Inflammatory macrophage treated with lipopolysaccharide for 1 hour (primary cell): ENCODE measurements around the gene C1orf174.
A peak's percentile ranks its signal among the peaks of the same experiment; 100 is the strongest.
"Not testable (repeated sequence)": the region's sequence is repeated elsewhere in the genome, so short reads cannot be mapped to it uniquely, and the experiment has no call there.

Experiments used
- DNase-seq, 2 donors: peaks; one replicate each; pipeline ENCODE4 v3.0.0-alpha.2; 2020 to 2022

The C1orf174 gene

DNA sequence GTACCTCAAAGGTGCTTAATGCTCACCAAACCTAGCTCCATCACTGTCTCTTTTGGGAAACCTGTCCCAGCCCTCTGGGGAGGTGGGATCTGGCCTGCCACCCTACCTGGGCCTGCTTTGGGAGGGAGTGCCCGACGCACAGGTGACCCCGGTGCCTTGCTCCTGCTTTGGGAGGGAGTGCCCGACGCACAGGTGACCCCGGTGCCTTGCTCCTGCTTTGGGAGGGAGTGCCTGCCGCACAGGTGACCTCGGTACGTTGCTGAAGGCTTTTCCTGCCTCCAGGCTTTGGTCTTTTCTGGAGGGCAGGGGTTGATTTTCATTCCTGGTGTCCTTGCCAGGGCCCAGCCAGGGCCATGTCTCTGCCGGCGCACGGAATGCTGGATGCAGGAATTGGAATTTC, 25.2 kb upstream of the C1orf174 start:
- DNase-seq: no peak

DNA sequence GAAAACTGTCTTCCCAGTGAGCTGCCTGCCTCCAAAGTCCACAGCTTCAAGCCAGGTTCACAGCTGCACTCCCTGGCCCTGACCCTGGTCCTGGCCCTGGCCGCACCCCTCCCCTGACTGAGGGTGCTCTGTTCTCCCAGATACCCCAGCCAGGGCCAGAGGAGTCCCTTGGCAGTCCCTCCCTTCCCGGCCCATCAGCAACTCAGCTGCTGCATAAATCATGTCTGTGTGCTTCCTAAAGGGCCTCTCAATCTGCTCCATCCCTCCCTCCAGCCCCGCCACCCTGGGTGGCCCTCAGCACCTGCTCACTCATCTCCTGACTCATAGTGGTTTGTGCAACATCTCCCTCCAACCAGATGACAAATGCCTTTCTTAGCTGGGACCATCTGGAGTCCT, 24.8 kb upstream of the C1orf174 start:
- no peak for DNase-seq

DNA sequence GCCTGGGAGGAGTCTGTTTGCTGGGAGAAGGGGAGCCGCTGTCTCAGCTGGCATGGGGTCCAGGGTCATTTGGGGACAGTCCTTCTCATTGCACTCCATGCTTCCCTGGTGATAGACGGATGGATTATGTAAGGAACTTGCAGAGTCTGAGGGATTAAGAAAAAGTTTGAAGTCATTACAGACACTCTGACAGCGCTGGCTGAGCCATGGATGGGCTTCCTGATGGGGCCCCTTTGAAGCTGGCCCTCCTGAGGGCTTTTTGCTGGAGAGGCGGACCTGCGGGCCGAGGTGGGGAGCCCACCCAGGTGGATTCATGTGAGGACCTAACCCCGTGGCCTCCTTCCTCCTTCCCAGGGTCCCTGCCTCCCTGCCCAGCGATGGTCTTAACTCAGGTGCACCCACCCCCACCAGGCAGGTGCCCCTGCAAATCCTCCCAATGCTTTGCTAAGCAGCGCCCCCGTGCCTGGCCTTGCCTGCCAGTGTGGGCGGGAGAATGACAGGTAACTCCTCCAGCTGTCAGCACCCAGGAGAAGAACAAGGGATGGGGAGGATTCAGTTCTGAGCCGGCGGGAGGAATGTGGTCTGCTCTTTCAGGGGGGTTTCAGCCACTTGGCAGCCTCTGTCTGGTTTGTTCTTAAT, 24.2 kb upstream of the C1orf174 start:
- DNase-seq: no peak

DNA sequence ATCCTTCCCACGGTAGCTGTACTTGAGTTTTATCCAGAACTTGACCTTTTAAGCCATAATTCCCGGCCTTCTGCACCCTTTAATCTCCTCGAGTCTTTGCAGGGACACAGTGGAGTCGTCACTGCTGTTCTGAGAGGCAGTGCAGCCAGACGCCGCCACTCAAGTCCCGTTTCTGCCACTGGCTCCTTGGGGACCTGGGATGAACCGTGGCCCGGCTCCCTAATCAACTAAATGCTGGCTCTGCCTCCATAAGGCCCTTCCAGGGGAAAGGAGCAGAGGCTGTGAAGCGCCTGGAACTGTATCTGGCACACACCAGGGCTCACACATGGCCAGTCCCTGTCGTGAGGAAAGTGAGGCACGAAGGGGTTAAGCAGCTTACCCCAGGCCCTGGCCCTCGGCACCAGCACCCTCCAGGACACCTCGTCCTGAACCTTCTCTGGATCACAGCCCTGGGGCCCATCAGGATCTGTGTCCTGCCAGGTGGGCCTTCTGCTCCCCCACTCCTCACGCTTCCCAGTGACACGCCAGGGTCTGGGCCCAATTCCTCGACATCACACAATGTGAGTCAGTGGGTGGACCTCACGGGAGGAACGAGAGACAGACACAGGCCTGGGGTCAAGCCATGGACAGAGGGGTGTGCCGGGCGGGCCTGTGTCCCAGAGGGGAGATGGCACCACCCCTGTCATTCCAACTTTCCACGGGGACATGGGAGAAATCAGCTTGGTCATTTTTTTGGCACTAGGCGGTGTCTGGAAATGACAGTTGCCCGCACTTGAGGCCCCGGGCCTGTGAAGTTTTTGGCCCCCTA, 23.5 kb upstream of the C1orf174 start:
- no peak for DNase-seq

DNA sequence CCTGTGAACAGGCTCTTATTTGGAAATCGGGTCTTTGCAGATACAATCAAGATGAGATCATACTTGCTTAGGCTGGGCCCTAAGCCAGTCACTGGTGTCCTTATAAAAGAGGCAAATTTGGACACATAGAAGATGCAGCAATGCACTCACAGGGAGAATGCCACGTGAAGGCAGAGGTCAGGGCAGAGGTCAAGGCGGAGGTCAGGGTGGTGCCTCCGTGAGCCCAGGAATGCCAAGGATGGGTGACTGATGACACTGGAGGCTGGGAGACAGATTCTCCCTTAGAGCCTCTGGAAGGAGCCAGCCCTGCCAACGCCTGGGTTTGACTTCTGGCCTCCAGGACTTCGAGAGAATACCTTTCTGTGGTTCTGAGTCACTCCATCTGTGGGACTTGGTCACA, 22.8 kb upstream of the C1orf174 start:
- no peak for DNase-seq

DNA sequence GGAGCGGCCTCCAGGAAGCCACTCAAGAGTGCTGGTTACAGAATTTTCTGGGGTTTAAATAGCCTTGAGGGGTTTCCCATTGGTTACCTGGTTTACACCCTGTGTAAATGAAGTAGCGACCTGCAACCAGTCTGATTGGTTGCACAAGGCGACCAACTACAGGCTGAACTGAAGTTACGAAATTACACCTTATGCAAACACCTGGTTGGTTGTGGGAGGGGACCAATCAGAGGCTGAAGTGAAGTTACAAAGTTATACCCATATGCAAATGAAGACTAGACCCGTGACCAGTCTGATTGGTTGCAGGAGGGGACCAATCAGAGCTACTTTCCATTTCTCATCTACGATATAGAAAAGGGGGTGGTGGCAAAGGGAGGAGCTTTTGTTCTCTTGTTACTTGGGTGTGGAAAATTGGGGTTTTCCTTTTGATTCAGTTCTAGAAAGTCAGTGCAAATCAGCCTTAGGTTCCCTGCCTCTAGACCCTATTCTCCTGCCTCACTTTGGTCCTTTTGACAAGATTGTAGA, 22.2 kb upstream of the C1orf174 start:
- DNase-seq: peak in 1 of 2 donors; percentile 10

DNA sequence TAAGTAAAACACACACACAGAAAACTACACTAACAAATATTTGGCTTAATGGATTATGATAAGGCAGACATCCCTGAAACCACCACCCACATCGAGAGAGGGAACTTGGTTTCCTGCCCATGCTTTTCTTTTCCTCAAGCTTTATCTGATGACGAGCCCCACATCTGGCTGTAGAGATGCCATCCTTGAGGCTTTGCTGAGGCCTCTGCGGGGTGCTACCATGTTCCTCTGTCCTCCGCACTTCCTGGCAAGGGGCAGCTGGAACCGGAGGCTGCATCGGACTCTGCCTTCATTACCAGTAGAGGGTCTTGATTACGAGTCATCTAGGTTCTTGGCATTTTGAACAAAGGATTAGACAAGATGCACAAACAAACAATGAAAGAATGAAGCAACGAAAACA, 21.7 kb upstream of the C1orf174 start:
- DNase-seq: no peak

DNA sequence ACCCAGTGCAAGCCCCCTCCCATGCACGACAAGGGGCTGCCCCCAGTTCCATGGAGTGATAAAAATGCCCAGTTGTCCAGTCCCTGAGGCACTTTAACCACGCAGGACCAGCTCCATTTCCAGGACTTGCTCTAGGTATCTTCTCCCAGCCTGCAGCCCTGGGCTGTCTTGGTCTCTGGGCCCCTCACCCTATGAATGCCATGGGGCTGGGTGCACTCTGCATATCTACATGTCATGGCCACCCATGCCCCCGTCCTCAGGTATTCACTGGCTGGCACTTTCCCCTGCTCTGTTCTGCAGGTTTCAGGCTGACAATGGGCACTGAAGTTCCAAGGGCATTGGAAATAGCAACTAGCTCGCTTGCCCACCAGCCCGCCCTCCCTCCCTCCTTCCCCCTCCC, 19.6 kb upstream of the C1orf174 start:
- DNase-seq: no peak

DNA sequence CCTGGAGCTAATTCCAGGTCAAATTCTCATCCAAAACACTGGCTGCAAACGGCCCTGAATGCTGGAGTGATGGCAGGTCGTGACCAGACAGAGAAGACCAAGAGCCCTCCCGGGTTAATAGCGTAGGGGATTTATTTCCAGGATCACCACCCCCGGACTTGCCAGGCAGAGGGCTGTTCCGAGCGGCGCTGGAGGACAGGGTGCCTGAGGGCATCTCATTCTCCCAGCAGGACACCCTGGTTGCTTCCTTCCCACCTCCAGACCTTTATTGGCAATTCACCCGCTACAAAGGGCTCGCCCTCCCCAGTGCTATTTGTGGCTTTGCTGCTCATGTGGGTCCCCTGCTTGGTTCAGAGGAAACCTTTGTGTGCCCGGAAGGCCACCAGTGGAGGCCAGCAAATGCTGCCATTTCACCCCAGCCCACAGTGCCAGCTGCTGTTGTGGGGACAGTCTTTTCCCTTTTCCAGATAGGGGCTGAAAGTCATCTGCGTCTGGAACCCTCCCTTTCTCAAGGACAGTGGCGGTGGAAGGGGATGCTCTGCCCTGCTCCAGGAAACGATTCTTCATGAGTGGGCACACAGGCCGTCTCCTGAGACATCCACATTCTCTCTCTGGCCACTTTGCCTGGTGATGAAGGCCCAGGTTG, 19.0 kb upstream of the C1orf174 start:
- DNase-seq: no peak

DNA sequence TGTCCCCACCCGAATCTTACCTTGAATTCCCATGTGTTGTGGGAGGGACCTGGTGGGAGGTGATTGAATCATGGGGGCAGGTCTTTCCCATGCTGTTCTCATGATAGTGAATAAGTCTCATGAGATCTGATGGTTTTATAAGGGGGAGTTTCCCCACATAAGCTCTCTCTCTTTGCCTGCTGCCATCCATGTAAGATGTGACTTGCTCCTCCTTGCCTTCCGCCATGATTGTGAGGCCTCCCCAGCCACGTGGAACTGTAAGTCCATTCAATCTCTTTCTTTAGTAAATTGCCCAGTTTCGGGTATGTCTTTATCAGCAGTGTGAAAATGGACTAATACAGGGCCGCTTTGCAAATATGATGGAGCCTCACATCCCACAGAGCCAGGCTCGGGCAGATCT, 18.3 kb upstream of the C1orf174 start:
- DNase-seq: not testable (repeated sequence)

DNA sequence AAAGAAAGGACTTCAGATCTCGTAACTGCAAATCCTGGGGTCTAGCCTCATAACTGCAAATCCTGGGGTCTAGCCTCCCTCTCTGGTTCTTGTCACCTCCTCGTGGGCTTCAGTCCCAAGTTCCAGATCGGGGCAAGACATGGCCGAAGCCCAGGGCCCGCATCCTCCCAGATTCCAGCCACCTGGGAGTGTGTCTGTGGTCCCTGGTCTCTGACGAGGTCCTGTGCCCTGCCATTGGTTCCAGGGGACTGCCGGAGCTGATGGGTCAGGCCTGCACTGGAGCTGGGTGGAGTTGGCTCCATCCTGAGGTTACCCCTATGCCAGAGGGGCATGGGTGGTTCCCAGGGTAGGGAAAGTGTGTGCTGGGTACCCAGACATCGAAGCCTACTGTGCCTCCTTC, 17.7 kb upstream of the C1orf174 start:
- DNase-seq: no peak

DNA sequence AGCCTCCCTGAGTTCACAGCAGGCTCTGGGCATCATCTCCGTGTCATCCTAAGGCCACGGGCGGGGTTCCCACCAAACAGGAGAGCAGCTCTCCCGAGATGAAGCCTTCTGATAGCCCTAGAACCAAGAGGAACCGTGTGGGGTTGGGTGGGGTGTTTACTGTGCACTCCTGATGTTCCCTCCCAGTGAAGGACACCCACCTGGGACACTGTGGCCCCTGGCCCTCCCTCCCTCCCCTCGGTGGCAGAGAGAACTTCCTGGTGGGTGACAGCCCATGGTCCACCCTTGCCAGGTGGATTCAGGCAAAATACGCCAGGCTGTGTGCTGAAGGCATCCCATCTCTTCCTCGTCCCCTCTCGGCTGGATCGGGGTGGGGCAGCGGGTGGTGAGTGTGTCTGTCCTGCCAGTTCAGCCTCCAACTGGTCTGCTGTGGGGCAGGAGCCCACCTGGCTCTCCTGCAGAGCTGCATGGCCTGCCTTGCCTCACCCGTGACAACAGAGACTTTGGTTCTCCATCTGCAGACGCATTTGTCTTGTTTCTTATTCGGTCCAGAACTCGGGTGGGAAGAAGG, 15.6 kb upstream of the C1orf174 start:
- no peak for DNase-seq

DNA sequence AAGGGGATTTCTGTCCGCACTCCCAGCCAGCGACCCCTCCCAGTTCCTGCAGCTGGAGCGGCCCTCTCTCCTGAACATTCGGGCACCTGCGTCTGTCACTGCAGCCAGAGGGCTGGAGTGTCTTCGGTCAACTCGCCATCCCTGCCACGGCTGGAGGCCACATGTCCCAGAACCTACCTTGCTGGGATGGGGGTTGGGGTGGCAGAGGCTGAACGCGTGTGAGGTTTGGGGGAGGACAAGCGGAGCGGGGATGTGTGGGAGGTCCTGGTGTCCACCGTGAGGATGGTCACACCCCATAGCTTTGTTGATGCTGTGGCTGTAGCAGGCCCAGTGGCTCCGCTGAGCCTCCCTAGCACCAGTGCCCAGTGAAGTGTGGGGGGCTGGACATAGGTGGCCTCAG, 14.8 kb upstream of the C1orf174 start:
- no peak for DNase-seq

DNA sequence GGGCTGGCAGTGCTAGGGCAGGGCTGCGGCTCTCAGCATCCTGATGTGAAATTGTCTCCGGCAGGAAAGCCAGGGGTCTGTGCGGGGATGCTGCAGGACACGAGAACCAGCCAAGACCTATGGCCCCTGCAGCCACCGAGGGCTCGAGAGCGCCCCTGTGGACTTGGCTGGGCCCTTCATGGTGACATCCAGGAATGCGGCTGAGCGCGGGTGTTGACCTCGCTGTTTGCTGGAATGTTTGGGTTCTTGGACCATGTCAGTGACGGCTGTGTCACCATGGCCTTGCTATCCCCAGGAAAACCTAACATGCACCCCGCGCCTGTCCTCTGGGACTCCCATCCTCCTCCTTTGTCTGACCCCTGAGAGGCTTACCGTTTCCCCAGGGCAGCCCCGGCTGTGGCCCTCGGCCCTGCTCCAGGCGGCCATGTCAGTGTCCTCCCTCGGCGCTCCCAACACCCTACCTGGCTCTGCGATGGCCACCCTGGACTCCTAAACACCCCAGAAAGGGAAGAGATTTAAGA, 14.3 kb upstream of the C1orf174 start:
- DNase-seq: no peak

DNA sequence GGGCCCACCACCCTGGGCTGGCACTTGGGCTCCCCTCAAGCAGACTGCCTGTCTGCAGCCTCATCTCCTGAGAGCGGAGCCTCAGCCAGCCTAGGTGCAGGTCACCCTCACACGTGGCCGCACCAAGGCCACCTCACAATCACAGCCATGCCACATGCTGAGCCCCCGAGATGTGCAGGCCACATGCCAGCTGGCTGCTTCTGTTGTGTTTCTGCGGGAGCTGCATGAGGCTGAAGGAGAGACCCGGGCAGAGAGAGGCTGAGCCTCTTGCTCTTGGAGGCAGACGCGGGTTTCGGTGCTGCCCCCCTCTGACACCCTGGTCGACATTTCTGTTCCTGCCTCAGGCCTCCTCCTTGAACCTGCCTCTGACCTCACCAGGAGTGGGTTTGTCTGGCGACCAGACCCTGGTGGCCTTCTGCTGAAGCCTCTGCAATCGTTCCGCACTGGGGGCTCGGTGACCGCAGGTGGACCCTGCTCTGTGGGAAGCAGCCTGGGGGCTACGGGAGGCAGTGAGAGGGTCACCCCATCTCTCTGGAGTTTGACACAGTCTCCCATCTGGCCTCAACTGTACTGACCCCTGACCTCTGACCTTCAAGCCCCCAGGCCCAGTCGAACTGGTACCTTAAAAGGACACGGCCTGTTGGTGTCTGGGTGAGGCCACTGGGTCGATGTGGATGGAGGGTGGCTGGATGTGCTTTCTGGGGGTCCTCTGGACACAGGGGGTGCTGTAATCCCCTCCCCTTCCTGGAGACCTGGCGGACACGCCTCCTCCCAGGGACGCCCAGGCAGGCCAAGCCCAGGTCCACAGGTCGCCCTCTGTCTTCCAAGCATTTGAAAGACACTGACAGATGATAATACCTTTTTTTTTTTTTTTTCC, 13.0 kb upstream of the C1orf174 start:
- DNase-seq: no peak

DNA sequence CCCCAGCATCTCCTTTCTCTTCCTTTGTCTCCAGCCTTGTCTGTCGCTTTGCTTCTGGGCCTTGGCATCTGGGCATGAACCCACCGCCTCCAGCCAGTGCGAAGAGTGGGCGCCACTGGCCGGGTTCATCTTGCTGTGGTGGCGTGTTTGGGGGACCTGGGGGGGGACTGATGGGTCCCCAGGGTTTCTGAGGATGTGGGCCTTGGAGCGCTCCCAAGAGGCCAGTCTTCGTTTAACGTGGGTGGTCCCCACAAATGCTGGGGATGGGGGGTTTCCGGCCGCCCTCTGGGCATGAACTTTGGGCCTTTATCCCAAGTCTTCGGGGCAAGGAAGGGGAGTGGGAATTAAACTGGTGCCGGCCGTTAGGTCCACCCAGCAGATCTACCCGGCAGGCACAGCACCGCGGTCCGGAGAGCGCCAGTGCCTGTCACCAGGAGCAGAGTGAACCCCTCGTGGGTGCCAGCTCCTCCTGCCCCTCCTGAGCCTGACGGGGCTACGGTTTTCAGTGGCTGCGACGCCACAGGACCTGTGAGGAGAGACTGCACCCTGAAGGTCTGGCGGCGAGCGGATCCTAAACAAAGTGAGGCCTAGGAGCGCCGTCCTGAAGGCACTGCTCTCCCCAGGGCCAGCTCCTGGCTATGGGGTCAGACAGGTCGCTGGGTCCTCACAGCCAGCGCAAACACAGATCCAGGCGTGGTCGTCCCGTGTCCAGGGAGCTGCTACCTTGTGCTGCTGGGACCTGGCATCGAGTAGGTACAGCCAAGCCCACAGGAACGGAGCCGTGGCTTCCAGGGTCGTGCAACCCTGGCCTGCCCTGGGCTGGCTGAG, 12.1 kb upstream of the C1orf174 start:
- DNase-seq: no peak

DNA sequence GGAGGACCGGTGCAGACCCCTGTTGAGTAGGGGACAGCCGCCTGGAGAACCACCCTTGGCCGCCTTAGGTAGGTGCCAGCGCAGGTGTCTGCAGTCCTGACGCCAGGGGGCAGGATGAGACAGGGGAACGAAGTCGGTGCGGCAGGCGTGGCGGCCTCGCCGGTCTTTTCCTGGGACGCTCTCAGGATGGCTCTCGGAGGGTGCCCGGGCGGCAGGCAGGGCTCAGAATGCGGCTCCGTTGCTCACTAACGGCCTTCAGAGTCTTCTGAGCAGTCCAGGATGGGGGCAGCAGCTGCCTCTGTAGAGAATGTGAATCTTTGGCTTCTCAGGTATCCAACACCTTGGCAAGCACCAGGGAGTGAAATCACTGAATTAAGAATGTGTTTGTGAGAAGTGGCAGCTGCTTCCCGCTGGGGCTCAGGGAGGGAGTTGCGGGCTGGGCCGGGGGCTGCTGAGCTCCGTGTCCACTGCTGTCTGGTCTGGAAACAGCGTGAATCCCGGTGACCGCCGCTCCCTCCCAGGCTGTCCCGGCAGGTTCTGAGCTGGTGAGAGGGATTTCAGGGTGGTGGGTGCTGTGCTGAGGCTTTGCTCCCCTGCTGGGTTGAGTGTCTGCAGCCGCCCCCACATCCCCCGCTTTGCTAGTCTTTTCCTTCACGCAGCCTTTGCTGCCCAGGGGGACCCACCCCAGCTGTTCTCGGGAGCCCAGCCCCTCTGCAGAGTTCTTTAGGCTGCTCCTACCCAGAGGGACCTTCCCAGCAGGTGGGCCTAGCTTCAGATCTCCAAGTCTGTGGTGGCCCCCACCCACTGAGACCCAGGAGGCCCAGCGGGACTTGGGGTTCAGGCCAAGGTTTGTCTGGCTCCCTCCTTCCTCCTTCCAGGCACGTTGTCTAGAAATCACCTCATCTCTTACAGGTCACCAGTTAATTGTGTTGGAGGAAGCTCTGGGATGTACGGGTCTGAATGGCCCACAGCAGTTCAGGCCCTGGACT, 11.1 kb upstream of the C1orf174 start:
- peak; percentile 12 to 42 for DNase-seq

DNA sequence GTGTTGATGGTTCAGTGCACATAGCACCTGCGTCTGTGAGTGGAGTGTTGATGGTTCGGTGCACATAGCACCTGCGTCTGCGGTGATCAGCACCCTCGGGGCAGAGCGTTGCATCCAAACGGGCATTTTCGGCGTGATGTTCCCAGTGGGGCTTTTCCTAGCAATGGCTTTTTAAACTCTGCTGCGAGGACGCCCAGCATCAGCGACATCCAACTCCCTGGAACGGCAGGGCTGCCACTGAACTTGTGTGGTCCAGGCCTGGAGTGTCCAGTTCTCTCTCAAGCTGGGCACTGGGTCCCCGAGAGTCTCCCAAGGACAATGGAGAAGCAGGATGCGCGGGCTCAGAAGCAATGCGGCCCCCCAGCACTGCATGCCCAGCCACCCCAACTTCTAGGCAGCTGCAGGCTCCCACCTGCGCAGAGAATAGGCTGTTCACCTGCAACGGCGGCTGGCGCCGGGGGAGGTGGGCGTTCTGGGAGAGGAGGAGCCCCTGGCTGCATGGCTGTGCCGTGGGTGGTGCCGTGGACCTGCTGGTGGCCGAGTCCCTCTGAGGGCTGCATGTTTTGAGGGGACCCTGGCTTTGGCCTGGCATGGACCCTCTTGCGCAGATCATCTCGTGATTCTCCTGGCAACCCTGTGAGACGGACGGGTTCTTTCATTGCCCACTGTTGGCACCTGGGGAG, 10.1 kb upstream of the C1orf174 start:
- DNase-seq: no peak

DNA sequence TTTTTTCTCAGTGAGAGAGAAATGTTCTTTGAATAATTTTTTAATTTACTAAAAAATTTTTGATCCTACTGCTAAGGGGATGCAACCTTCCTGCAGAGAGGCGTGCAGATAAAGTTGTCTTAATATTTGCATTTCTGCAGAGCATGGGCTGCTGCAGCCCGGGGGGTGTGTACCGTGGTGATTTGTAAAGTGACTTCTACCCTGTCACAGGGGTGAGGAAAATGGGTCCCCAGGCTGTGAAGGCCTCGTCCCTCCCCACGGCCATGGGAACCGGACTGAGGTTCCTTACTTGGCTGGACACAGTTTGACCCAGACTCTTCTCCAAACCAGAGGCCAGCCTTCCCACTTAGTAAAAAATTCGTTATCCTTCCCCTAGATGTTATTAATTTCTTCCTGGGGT, 9.5 kb upstream of the C1orf174 start:
- DNase-seq: no peak
